ENCODE measurements around the gene KRT222. TPM values are rescaled to one million over a fixed set of nuclear protein-coding genes. Genes with fewer than 3 reads are reported as not detected.
A peak's percentile ranks its signal among the peaks of the same experiment; 100 is the strongest.

KRT222 gene
- total and polyA plus RNA-seq, 2 of the 13 experiments (the other 11 are each of a cell fraction or from before 2014, with no cell fraction given): not detected

GRCh38 chr17:40672654-40673053 lies 7.7 kb upstream of the KRT222 start:
- 17% methylated on average over 2 of the region's 2 CpGs for WGBS (ENCODE audit: low lambda C conversion rate)
- no peaks in the 10 kb centered on the region for H3K9me3 ChIP-seq (ENCODE audit: low read length)
- intact Hi-C loops (cut with micrococcal nuclease; ENCODE audit: unreplicated experiment): no loop called here
- DNase-seq (ENCODE audit: low spot score) (no peak), FAIRE-seq (no peak), ATAC-seq (no peak)
- no TSS peak for BruUV-seq (replicated peaks)
- no peak overlapping the region for H3K4me2 ChIP-seq (ENCODE audit: low read depth, low read length)
- no peak overlapping the region for H2AFZ ChIP-seq (ENCODE audit: low read length)
- CTCF ChIA-PET (ENCODE audit: low intra/inter-chr PET ratio, low total read pairs): no interaction called here
- no peak overlapping the region for H3K9ac ChIP-seq (ENCODE audit: insufficient read depth, low read depth, low read length)
- no peaks in the 10 kb centered on the region for H4K20me1 ChIP-seq (ENCODE audit: insufficient read depth, low read length)
- H3K4me3 ChIP-seq (replicated peaks in 1 of 3; ENCODE audit: insufficient read depth in 1 of 3, low read depth in 2 of 3, low read length in 3 of 3): no peak overlapping the region
- H3K27ac ChIP-seq (ENCODE audit: extremely low read length, insufficient read depth, low read length): no peak overlapping the region
- no peaks in the 10 kb centered on the region for H3K79me2 ChIP-seq (ENCODE audit: insufficient read depth, low read length)
- H3K4me1 ChIP-seq (ENCODE audit: insufficient read depth, low read length): no peaks in the 10 kb centered on the region
- in situ Hi-C loops (cut with HindIII; ENCODE audit: extremely low pct_ligation_motif_present, low pct_unique_long_range_greater_than_20kb): no loop called here
- H3K27me3 ChIP-seq (ENCODE audit: control insufficient read depth in 1 of 2, insufficient read depth in 2 of 2, low read length in 2 of 2): peaks cover 0 to 20% of the 10 kb centered on the region in 2 experiments; a peak in 2 of 5 replicates
- TF ChIP-seq ADNP (CRISPR knock-in tag; IDR thresholded peaks at IDR 0.05) (no peak), SMC3 (IDR thresholded peaks at IDR 0.05; ENCODE audit: low read length) (no peak), YY1 (IDR thresholded peaks at IDR 0.05; ENCODE audit: insufficient read depth, insufficient replicate concordance, low read depth, low read length) (no peak), ZNF629 (CRISPR knock-in tag; conservative IDR thresholded peaks at IDR 0.05) (no peak), MAFF (IDR thresholded peaks at IDR 0.05; ENCODE audit: low read depth, low read length) (peak; percentile 68), GFI1 (CRISPR knock-in tag; IDR thresholded peaks at IDR 0.05; ENCODE audit: borderline replicate concordance) (no peak), NR1H2 (CRISPR knock-in tag; IDR thresholded peaks at IDR 0.05; ENCODE audit: borderline replicate concordance, low read depth) (no peak), TBX2 (CRISPR knock-in tag; IDR thresholded peaks at IDR 0.05; ENCODE audit: borderline replicate concordance) (no peak), MAFK (conservative IDR thresholded peaks at IDR 0.05 in 1 of 2, IDR thresholded peaks at IDR 0.05 in 1 of 2; ENCODE audit: low read length in 2 of 2) (peak; percentile 70 to 77), ZNF619 (CRISPR knock-in tag; IDR thresholded peaks at IDR 0.05) (no peak)
- TF ChIP-seq, protein P1, sequence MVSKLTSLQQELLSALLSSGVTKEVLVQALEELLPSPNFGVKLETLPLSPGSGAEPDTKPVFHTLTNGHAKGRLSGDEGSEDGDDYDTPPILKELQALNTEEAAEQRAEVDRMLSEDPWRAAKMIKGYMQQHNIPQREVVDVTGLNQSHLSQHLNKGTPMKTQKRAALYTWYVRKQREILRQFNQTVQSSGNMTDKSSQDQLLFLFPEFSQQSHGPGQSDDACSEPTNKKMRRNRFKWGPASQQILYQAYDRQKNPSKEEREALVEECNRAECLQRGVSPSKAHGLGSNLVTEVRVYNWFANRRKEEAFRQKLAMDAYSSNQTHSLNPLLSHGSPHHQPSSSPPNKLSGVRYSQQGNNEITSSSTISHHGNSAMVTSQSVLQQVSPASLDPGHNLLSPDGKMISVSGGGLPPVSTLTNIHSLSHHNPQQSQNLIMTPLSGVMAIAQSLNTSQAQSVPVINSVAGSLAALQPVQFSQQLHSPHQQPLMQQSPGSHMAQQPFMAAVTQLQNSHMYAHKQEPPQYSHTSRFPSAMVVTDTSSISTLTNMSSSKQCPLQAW (CRISPR knock-in tag; IDR thresholded peaks at IDR 0.05): no peak
- TF ChIP-seq, protein P2, sequence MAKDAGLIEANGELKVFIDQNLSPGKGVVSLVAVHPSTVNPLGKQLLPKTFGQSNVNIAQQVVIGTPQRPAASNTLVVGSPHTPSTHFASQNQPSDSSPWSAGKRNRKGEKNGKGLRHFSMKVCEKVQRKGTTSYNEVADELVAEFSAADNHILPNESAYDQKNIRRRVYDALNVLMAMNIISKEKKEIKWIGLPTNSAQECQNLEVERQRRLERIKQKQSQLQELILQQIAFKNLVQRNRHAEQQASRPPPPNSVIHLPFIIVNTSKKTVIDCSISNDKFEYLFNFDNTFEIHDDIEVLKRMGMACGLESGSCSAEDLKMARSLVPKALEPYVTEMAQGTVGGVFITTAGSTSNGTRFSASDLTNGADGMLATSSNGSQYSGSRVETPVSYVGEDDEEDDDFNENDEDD (CRISPR knock-in tag; IDR thresholded peaks at IDR 0.05; ENCODE audit: borderline replicate concordance): no peak
- H3K36me3 ChIP-seq (replicated peaks in 1 of 2; ENCODE audit: control insufficient read depth in 1 of 2, insufficient read depth in 2 of 2, low read length in 2 of 2): no peaks in the 10 kb centered on the region
- POLR2A ChIA-PET: no interaction called here

Data from HepG2 (cell line).